ENCODE data around the gene PRKN.

DNA sequence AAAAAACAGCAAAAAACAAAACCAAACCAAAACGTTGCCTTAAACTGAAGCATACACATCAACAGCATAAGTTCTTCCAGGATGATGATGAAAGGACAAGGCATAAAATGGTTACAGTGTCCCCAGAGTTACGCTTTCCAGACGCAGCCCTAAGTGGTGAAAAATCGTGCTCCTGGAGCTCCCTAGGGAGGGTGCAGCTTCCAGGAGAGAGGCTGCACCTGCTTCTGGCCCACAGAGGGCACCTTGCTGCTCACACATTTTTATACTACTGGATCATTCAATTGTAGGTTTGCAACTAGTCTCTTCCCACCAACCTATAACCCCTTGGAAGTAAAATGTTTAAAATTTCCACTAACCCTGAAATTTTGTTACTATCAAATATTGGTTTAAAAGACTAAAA is 115.0 kb downstream of the PRKN start:
- TF ChIP-seq GATA2 (IDR thresholded peaks at IDR 0.05; ENCODE audit: low read depth, low read length) (no peak), GATA3 (IDR thresholded peaks at IDR 0.05; ENCODE audit: low read depth, low read length) (no peak)
